H9 (cell line): ENCODE data around the gene ZNF345. TPM values are rescaled to one million over a fixed set of nuclear protein-coding genes. Genes with fewer than 3 reads are reported as not detected.

ENCODE experiments used
- DNase-seq: peaks from one replicate; pipeline ENCODE4 v3.0.0-alpha.2; 2017
- H2AFZ ChIP-seq: one replicate; pipeline ENCODE4 v1.6.1; 2013; ENCODE audit warnings: mild to moderate bottlenecking, low read length, control low read depth, moderate library complexity
- H2AK5ac ChIP-seq: 2 replicates; pipeline ENCODE4 v1.6.1; 2013; ENCODE audit warnings: low read length, control low read depth, mixed read lengths; ENCODE audit not compliant: insufficient read length
- H2BK120ac ChIP-seq: one replicate; pipeline ENCODE4 v1.6.1; 2013; ENCODE audit warnings: low read depth, mild to moderate bottlenecking, low read length, control low read depth, inconsistent platforms; ENCODE audit not compliant: poor library complexity, severe bottlenecking
- H2BK12ac ChIP-seq: 2 replicates; pipeline ENCODE4 v1.6.1; 2013; ENCODE audit warnings: low read length, control low read depth, mixed read lengths, low read depth; ENCODE audit not compliant: insufficient read length
- H2BK15ac ChIP-seq: 2 replicates; pipeline ENCODE4 v1.6.1; 2013; ENCODE audit warnings: low read depth, low read length, control low read depth
- H2BK20ac ChIP-seq: one replicate; pipeline ENCODE4 v1.6.1; 2013; ENCODE audit warnings: low read depth, mild to moderate bottlenecking, low read length, control low read depth, inconsistent platforms; ENCODE audit not compliant: poor library complexity, severe bottlenecking
- H2BK5ac ChIP-seq: 2 replicates; pipeline ENCODE4 v1.6.1; 2013; ENCODE audit warnings: low read length, control low read depth, mixed read lengths; ENCODE audit not compliant: insufficient read length
- H3K14ac ChIP-seq: 2 replicates; pipeline ENCODE4 v1.6.1; 2013; ENCODE audit warnings: low read length, control low read depth; ENCODE audit not compliant: insufficient read depth
- H3K18ac ChIP-seq: 2 replicates; pipeline ENCODE4 v1.6.1; 2013; ENCODE audit warnings: low read depth, mild to moderate bottlenecking, mixed read lengths, low read length, control low read depth; ENCODE audit not compliant: insufficient read length
- H3K23ac ChIP-seq: 2 replicates; pipeline ENCODE4 v1.6.1; 2013; ENCODE audit warnings: low read length, control low read depth, mixed read lengths, low read depth; ENCODE audit not compliant: insufficient read length
- H3K23me2 ChIP-seq: 2 replicates; pipeline ENCODE4 v1.6.1; 2013; ENCODE audit warnings: low read depth, mild to moderate bottlenecking, mixed read lengths, low read length, control low read depth; ENCODE audit not compliant: insufficient read length, poor library complexity, severe bottlenecking
- H3K27ac ChIP-seq: 2 replicates; pipeline ENCODE4 v1.5.1; 2013; ENCODE audit warnings: low read length, control low read depth, mixed read lengths, low read depth; ENCODE audit not compliant: insufficient read length
- H3K27me3 ChIP-seq: 2 replicates; pipeline ENCODE4 v1.6.1; 2013; ENCODE audit warnings: low read length, control low read depth, inconsistent platforms; ENCODE audit not compliant: insufficient read depth
- H3K4ac ChIP-seq: 2 replicates; pipeline ENCODE4 v1.6.1; 2013; ENCODE audit warnings: low read depth, mild to moderate bottlenecking, control low read depth, inconsistent platforms, low read length, moderate library complexity
- H3K4me1 ChIP-seq: 2 replicates; pipeline ENCODE4 v1.6.1; 2013; ENCODE audit warnings: low read length, control low read depth, inconsistent platforms; ENCODE audit not compliant: insufficient read depth
- H3K4me2 ChIP-seq: 2 replicates; pipeline ENCODE4 v1.6.1; 2013; ENCODE audit warnings: low read length, control low read depth, mixed read lengths; ENCODE audit not compliant: insufficient read length, insufficient read depth
- H3K56ac ChIP-seq: 2 replicates; pipeline ENCODE4 v1.6.1; 2013; ENCODE audit warnings: low read depth, mild to moderate bottlenecking, mixed read lengths, low read length, control low read depth; ENCODE audit not compliant: insufficient read length
- H3K79me1 ChIP-seq: 2 replicates; pipeline ENCODE4 v1.6.1; 2013; ENCODE audit warnings: low read depth, mild to moderate bottlenecking, moderate library complexity, low read length, control low read depth, inconsistent platforms; ENCODE audit not compliant: insufficient read depth, poor library complexity, severe bottlenecking
- H3K79me2 ChIP-seq: 2 replicates; pipeline ENCODE4 v1.6.1; 2013; ENCODE audit warnings: low read length, control low read depth, inconsistent platforms; ENCODE audit not compliant: insufficient read depth
- H3K9ac ChIP-seq: 2 replicates; pipeline ENCODE4 v1.6.1; 2013; ENCODE audit warnings: low read length, control low read depth, mixed read lengths; ENCODE audit not compliant: insufficient read length; ENCODE audit errors: extremely low read depth
- H3K9me3 ChIP-seq: one replicate; pipeline ENCODE4 v1.6.1; 2013; ENCODE audit warnings: low read depth, low read length, inconsistent platforms; ENCODE audit not compliant: control insufficient read depth
- H3T11ph ChIP-seq: one replicate; pipeline ENCODE4 v1.6.1; 2013; ENCODE audit warnings: mild to moderate bottlenecking, low read length, control low read depth, inconsistent platforms
- H4K20me1 ChIP-seq: one replicate; pipeline ENCODE4 v1.6.1; 2013; ENCODE audit not compliant: control insufficient read depth, insufficient read length, insufficient read depth
- H4K5ac ChIP-seq: 2 replicates; pipeline ENCODE4 v1.6.1; 2013; ENCODE audit warnings: low read depth, mild to moderate bottlenecking, mixed read lengths, low read length, control low read depth; ENCODE audit not compliant: insufficient read length
- H4K8ac ChIP-seq: replicated peaks from 2 replicates; pipeline ENCODE4 v1.6.1; 2013; ENCODE audit warnings: low read length, control low read depth, mixed read lengths, low read depth; ENCODE audit not compliant: insufficient read length
- H4K91ac ChIP-seq: 2 replicates; pipeline ENCODE4 v1.6.1; 2013; ENCODE audit warnings: low read depth, mild to moderate bottlenecking, moderate library complexity, mixed read lengths, low read length, control low read depth; ENCODE audit not compliant: insufficient read length
- H3K27ac Mint-ChIP-seq, 3 experiments: 2 replicates in 2 of 3; 3 replicates in 1 of 3; pipeline ENCODE4 v1.8.0; 2020 to 2021; ENCODE audit warnings: mixed read lengths in 3 of 3, mild to moderate bottlenecking in 1 of 3, moderate library complexity in 1 of 3
- H3K27me3 Mint-ChIP-seq: 2 replicates; pipeline ENCODE4 v1.8.0; 2021; ENCODE audit warnings: low read depth, mild to moderate bottlenecking, moderate library complexity, mixed read lengths
- H3K36me3 Mint-ChIP-seq, 3 experiments: 2 replicates in 2 of 3; 3 replicates in 1 of 3; pipeline ENCODE4 v1.8.0; 2020 to 2021; ENCODE audit warnings: low read depth in 3 of 3, mixed read lengths in 3 of 3; ENCODE audit not compliant: insufficient read depth in 1 of 3
- H3K4me1 Mint-ChIP-seq, 2 experiments: 2 replicates each; pipeline ENCODE4 v1.8.0; 2020; ENCODE audit warnings: mixed read lengths in 2 of 2
- H3K4me3 Mint-ChIP-seq, 2 experiments: 2 replicates in 1 of 2; 3 replicates in 1 of 2; pipeline ENCODE4 v1.8.0; 2020 to 2021; ENCODE audit warnings: mild to moderate bottlenecking in 2 of 2, mixed read lengths in 2 of 2, moderate library complexity in 1 of 2
- H3K9me3 Mint-ChIP-seq, 2 experiments: 2 replicates in 1 of 2; 3 replicates in 1 of 2; pipeline ENCODE4 v1.8.0; 2020; ENCODE audit warnings: mild to moderate bottlenecking in 2 of 2, mixed read lengths in 2 of 2, moderate library complexity in 1 of 2
- WGBS: extraction: QIAGEN DNeasy Blood & Tissue Kit; methylation state at CpG from one replicate; pipeline ENCODE4 v1.1.7; 2013; ENCODE audit warnings: missing lambda C conversion rate, low lambda C conversion rate, mixed read lengths; ENCODE audit not compliant: insufficient read length; ENCODE audit errors: extremely low coverage; 5-methylcytosine and 5-hydroxymethylcytosine counted together
- total RNA-seq: library from RNA; stranded (reverse); gene quantifications from 2 replicates; pipeline ENCODE4 v1.2.1, GENCODE V29; 2021
- TF ChIP-seq, protein P1 (sequence below): fragments of 200-600 bp; sonication (generic); conservative IDR thresholded peaks from 3 replicates; pipeline ENCODE4 v1.8.0; 2021; ENCODE audit warnings: antibody characterized with exemption, mild to moderate bottlenecking

The ZNF345 gene
- total RNA-seq, 1 experiment from 2014 or later, result 6.0 TPM

DNA sequence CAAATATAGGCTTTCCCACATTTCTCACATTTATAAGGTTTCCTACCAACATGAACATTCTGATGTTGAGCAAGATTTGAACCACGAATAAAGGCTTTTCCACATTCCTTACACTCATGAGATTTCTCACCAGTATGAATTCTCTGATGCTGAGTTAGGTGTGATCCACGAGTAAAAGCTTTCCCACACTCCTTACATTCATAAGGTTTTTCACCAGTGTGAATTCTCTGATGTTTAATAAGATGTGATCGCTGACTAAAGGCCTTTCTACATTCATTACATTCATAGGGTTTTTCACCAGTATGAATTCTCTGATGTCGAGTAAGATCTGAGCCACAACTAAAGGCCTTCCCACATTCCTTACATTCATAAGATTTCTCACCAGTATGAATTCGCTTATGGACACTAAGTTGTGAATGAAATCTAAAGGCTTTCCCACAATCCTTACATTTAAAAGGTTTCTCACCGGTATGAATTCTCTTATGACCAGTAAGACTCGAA, 31.5 kb upstream of the ZNF345 start:
- Histone ChIP-seq H4K5ac (no peak overlapping the region), H3K79me2 (no peaks in the 10 kb centered on the region), H2BK20ac (no peak overlapping the region), H2BK12ac (no peak overlapping the region), H2AK5ac (no peak overlapping the region), H3K18ac (no peak overlapping the region), H3K9me3 (peaks cover 75% of the 10 kb centered on the region), H3K27me3 (no peaks in the 10 kb centered on the region), H3K79me1 (no peaks in the 10 kb centered on the region), H2AFZ (no peak overlapping the region), H2BK15ac (no peak overlapping the region), H3K4me1 (no peaks in the 10 kb centered on the region), H3K9ac (no peak overlapping the region), H3T11ph (no peak overlapping the region), H2BK120ac (no peak overlapping the region), H3K27ac (no peak overlapping the region), H4K8ac (no peak overlapping the region), H3K56ac (no peak overlapping the region), H3K23me2 (no peaks in the 10 kb centered on the region), H3K14ac (no peak overlapping the region), H4K91ac (no peak overlapping the region), H3K4ac (no peak overlapping the region), H3K23ac (no peak overlapping the region), H3K4me2 (no peak overlapping the region), H2BK5ac (no peak overlapping the region), H4K20me1 (no peaks in the 10 kb centered on the region)
- Mint-ChIP-seq H3K27ac (no peak overlapping the region), H3K9me3 (peaks cover 92 to 93% of the 10 kb centered on the region in 2 experiments), H3K36me3 (peaks cover 66 to 93% (median 92%) of the 10 kb centered on the region in 3 experiments), H3K4me3 (no peak overlapping the region), H3K27me3 (peaks cover 3% of the 10 kb centered on the region; the same call in 1 of the 2 replicates), H3K4me1 (no peaks in the 10 kb centered on the region)
- DNase-seq, result no peak
- WGBS, result no CpG with 5 or more reads among the region's 7 CpGs
- TF ChIP-seq, protein P1, sequence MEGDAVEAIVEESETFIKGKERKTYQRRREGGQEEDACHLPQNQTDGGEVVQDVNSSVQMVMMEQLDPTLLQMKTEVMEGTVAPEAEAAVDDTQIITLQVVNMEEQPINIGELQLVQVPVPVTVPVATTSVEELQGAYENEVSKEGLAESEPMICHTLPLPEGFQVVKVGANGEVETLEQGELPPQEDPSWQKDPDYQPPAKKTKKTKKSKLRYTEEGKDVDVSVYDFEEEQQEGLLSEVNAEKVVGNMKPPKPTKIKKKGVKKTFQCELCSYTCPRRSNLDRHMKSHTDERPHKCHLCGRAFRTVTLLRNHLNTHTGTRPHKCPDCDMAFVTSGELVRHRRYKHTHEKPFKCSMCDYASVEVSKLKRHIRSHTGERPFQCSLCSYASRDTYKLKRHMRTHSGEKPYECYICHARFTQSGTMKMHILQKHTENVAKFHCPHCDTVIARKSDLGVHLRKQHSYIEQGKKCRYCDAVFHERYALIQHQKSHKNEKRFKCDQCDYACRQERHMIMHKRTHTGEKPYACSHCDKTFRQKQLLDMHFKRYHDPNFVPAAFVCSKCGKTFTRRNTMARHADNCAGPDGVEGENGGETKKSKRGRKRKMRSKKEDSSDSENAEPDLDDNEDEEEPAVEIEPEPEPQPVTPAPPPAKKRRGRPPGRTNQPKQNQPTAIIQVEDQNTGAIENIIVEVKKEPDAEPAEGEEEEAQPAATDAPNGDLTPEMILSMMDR, result no peak
